GM19397 (cell line): Measurements from ENCODE around the gene CD300LG.
"Not testable (repeated sequence)": the region's sequence is repeated elsewhere in the genome, so short reads cannot be mapped to it uniquely, and the experiment has no call there.

Source experiments
- ATAC-seq: cut with Tn5 transposase; IDR thresholded peaks from one replicate; pipeline ENCODE4 v1.9.1; 2021; ENCODE audit warnings: mild to moderate bottlenecking, moderate library complexity; ENCODE audit not compliant: unreplicated experiment

Gene CD300LG

GRCh38 chr17:43823350-43824084 lies 23.5 kb upstream of the CD300LG start:
- ATAC-seq = no peak

- no peak for ATAC-seq
These were observed 21.4 kb upstream of the CD300LG start for GRCh38 chr17:43825567-43825966.

DNA sequence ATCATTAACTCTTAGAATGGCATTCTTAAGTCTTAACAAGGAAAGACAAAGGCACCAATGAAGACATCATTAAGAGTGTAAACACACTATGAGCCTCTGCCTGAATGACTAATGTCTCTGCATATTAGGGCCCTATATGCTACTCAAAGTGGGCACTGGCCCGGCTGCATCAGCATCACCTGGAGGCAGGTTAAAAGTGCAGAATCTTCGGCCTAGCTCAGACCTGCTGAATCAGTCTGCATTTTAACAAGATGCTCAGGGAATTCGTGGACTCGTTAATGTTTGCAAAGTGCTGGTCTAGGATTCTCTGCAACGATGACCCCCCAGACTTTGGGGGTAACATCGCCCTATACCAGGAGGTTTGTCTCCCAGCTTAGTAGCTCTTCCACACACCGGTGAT lies 20.8 kb upstream of the CD300LG start:
- ATAC-seq = no peak

GRCh38 chr17:43827596-43827995 lies 19.4 kb upstream of the CD300LG start:
- no peak for ATAC-seq

DNA sequence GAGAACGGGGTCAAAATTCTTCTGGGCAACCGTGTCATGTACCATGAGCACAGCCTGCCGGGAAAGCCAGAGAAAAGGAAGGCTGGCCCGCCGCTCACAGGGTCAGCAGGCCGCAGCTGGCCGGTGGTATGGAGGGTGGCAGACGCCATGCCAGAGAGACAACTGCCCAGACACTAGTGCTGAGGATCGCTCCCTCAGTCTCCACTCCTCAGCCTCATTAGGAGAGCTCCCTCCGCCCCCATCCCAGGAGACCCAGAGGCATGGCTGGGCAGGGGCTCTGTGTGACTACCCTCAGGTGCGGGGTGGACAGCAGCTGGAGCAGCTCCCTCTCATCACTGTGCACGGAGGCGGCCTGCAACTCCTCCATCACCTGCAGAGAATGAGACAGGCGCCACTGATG lies 17.2 kb upstream of the CD300LG start:
- no peak for ATAC-seq

DNA sequence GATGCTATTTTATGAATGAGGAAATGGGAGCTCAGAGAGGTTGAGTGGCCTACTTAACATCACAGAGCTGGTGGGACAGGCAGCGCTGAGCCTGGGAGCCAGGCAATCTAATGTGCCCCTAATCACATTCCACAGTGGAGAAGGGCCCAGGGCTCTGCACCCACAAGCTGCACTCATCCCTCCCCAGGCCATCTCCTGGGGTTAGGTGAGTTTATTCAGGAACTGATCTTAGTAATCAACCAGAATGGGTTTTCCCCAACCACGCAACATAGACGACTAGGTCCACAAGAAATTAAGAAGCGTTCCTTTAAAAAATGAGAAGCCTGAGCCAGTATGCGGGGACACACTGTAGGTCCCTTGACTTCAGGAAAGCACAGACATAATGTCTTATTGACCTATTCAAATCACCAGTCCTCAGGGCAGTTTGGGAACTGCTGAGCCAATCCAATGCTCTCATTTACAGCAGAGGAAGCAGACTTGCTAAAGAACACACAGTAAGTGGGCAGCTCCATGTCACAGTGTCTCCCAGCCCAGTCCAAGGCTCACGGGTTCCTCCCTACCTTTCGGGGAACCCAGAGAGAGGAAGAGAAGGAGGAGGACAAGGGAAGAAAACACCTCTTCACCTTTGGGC lies 16.4 kb upstream of the CD300LG start:
- no peak for ATAC-seq

GRCh38 chr17:43831633-43832032 lies 15.3 kb upstream of the CD300LG start:
- ATAC-seq = no peak

- no peak for ATAC-seq
These were observed 14.6 kb upstream of the CD300LG start for GRCh38 chr17:43832168-43832975.

- ATAC-seq = no peak
These were observed 13.8 kb upstream of the CD300LG start, which contains the start of gene MPP3 for GRCh38 chr17:43832976-43833829. MPP3 (minus strand) TSS chr17:43833146; CDS start chr17:43831906, 1,240 bp downstream.

GRCh38 chr17:43834106-43834505 lies 12.9 kb upstream of the CD300LG start:
- no peak for ATAC-seq

- ATAC-seq = no peak
These were observed 7.3 kb upstream of the CD300LG start for GRCh38 chr17:43839670-43840108.

- ATAC-seq = no peak
These were observed 6.2 kb upstream of the CD300LG start for GRCh38 chr17:43840814-43841213.

GRCh38 chr17:43841282-43841681 lies 5.7 kb upstream of the CD300LG start:
- no peak for ATAC-seq

DNA sequence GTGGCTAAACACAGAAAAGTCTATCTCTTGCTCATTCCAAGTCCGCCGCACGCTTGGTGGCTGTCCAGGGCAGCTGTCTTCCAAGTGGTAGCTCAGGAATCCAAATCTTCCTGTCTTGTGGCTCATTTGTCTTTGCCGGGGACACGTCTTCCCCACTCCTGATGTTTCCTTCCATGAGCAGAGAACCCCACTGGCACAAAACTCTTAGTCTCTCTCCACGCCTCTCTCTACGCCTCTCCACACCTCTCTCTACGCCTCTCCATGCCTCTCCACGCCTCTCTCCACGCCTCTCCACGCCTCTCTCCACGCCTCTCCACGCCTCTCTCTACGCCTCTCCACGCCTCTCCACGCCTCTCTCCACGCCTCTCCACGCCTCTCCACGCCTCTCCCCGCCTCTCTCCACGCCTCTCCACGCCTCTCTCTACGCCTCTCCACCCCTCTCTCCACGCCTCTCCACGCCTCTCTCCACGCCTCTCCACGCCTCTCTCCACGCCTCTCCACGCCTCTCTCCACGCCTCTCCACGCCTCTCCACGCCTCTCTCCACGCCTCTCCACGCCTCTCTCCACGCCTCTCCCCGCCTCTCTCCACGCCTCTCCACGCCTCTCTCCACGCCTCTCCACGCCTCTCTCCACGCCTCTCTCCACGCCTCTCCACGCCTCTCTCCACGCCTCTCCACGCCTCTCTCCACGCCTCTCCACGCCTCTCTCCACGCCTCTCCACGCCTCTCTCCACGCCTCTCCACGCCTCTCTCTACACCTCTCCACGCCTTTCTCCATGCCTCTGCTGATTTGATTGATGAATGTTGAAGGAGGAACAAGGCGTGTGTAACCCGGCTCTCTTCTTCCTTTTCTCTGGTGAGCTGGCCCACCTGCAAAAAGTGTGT lies 4.6 kb upstream of the CD300LG start:
- not testable (repeated sequence) for ATAC-seq

DNA sequence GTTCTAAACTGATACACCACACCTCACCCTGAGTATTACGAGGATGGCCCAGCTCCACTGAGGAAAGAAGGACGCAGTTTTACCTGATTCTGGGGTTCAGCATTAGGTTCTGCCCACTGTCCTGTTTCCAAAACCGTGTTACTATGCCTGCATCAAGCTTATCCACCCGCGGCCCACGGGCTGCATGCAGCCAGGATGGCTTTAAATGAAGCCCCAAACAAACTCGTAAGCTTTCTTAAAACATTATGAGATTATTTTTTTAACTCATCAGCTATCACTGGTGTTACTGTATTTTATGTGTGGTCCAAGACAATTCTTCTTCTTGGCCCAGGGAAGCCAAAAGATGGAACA lies 4.0 kb upstream of the CD300LG start:
- ATAC-seq = no peak

DNA sequence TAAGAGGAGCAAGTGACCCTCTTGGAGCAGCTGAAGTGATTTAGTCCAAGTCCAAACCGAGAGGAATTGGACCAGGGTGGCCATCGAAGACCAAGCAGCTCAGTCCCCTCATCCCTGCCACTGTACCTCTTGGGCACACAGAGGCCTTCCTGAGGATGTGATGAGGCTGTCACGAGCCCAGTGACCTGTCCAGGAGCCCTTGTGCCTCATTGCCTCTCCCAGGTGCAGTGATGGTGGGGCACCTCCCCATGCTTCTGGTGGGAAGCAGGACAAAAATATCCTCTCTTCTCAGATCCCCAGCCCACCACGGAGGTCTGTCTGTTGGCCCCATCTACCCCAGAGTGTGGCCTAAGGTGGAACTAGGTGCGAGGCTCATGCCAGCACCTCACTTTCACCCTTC lies 2.7 kb upstream of the CD300LG start:
- ATAC-seq = no peak

DNA sequence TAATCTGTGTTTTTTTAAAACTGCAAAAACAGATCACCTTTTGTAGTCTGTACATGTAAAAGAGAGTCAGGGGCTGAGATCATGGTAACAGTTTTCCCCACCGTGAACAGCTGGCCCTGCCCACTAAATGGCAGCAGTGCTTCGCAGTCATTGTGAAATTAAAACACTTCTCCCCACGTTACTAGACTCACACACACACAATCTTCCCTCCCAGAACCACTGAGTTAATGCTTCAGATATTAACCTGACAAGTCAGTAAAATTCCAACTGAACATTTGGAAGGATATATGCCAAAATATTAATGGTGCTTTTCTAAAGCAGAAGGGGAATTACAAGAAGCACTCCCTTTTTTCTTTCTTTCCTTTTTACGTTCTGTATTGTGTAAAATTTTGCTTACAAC lies 1.2 kb upstream of the CD300LG start:
- ATAC-seq = no peak

DNA sequence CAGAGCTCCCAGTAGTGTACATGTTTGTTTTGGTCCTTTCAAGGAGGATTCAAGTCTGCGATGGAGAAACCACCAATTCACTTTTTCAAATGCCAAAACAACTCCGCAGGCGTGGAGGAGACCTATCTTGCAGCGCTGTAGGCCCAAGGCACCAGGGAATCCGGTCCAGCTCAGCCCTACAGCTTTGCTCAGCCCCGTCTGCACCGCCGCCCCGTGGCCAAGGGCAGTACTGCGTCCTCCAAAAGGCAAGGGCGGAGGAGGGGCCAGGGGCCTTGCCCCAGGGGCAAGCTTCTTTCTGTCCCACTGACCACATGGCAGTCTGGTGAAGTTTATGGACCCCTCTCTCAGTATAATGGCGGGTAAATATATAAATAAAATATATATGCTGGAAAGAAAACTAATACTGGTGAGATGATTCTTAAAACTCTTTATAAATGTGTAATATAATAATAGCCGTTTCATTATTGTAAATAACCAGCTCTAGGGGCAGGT lies 709 bp upstream of the CD300LG start:
- no peak for ATAC-seq

GRCh38 chr17:43848601-43849000 lies 1.6 kb downstream of the CD300LG start:
- ATAC-seq = no peak

GRCh38 chr17:43849116-43849515 lies 2.1 kb downstream of the CD300LG start:
- ATAC-seq = no peak
